Sigmoid colon (tissue), 7 donors: Measurements from ENCODE around the gene MAST4. TPM values are rescaled to one million over a fixed set of nuclear protein-coding genes. Genes with fewer than 3 reads are reported as not detected.

ENCODE experiments used
- DNase-seq: peaks from one replicate; pipeline ENCODE4 v3.0.0-alpha.2; 2019
- H3K27ac ChIP-seq, 4 donors: fragments of 200-600 bp; sonication (generic); one replicate each; pipeline ENCODE4 v1.5.1; 2016 to 2019; ENCODE audit warnings: mild to moderate bottlenecking in 1 of 4
- H3K27me3 ChIP-seq, 3 donors: fragments of 200-600 bp; sonication (generic); one replicate each; pipeline ENCODE4 v1.5.1; 2019; ENCODE audit warnings: mild to moderate bottlenecking in 1 of 3
- H3K36me3 ChIP-seq, 4 donors: fragments of 200-600 bp; sonication (generic); one replicate each; pipeline ENCODE4 v1.5.1; 2016 to 2019
- H3K4me1 ChIP-seq, 4 donors: fragments of 200-600 bp; sonication (generic); one replicate each; pipeline ENCODE4 v1.5.1; 2017 to 2019
- H3K4me3 ChIP-seq, 4 donors: fragments of 200-600 bp; sonication (generic); one replicate each; pipeline ENCODE4 v1.5.1; 2017 to 2019; ENCODE audit warnings: mild to moderate bottlenecking in 2 of 4, moderate library complexity in 1 of 4
- H3K9me3 ChIP-seq, 4 donors: fragments of 200-600 bp in 3 of 4; sonication (generic) in 3 of 4; one replicate each; pipeline versions ENCODE4 v1.5.1 to v1.6.1; 2013 to 2019
- CTCF ChIP-seq, 4 experiments: fragments of 450-650 bp in 3 of 4; fragments of 200-600 bp in 1 of 4; IDR thresholded peaks; one replicate each; pipeline ENCODE4 v1.5.1; 2016 to 2019; ENCODE audit warnings: antibody characterized with exemption in 4 of 4, mild to moderate bottlenecking in 3 of 4, moderate library complexity in 2 of 4
- EP300 ChIP-seq, 4 donors: sonication (generic); formaldehyde crosslinking; IDR thresholded peaks; one replicate each; pipeline ENCODE4 v1.6.1; 2017; ENCODE audit warnings: antibody characterized with exemption in 4 of 4
- POLR2A ChIP-seq, 2 donors: fragments of 450-650 bp; IDR thresholded peaks; one replicate each; pipeline ENCODE4 v1.6.1; 2016; ENCODE audit warnings: antibody characterized with exemption in 2 of 2, mild to moderate bottlenecking in 2 of 2, moderate library complexity in 2 of 2
- POLR2AphosphoS5 ChIP-seq, 4 donors: sonication (generic); formaldehyde crosslinking; IDR thresholded peaks; one replicate each; pipeline ENCODE4 v1.6.1; 2017; ENCODE audit warnings: antibody characterized with exemption in 4 of 4
- WGBS, 2 donors: extraction: QIAGEN DNeasy Blood & Tissue Kit; methylation state at CpG; one replicate each; pipeline ENCODE4 v1.1.7; 2013; 5-methylcytosine and 5-hydroxymethylcytosine counted together
- intact Hi-C: fragments of 100-400 bp; cut with DNase I; formaldehyde crosslinking; loops from one replicate; pipeline ENCODE4 v1.15.1; 2023
- polyA plus RNA-seq, 3 donors: library from polyadenylated mRNA; stranded (reverse); fragments of 200-250 nt; gene quantifications; one replicate each; pipeline ENCODE4 v1.2.3, GENCODE V29; 2013
- total RNA-seq, 4 donors: library from RNA; depleted of rRNA; stranded (reverse); fragments of >200 nt; gene quantifications; one replicate each; pipeline ENCODE4 v1.1.0, GENCODE V29; 2016
- donor health status: healthy with polysubstance abuse.
- donor health status: Bipolar disorder and iron deficiency.
- donor health status: healthy.

Gene MAST4
- total and polyA plus RNA-seq, 7 donors, result 1.6 to 30.7 (median 15.7) TPM

GRCh38 chr5:67019065-67019845, 423.1 kb downstream of the MAST4 start:
- Histone ChIP-seq H3K27me3 (no peaks in the 10 kb centered on the region), H3K4me3 (no peak overlapping the region), H3K9me3 (no peaks in the 10 kb centered on the region), H3K27ac (no peak overlapping the region), H3K4me1 (peaks cover 0 to 54% (median 35%) of the 10 kb centered on the region in 4 donors), H3K36me3 (no peaks in the 10 kb centered on the region)
- 92 to 96% methylated on average over 7 of the region's 7 CpGs for WGBS, 2 donors
- DNase-seq, result no peak
- TF ChIP-seq POLR2AphosphoS5 (IDR thresholded peaks at IDR 0.05) (no peak), CTCF (IDR thresholded peaks at IDR 0.05) (no peak), EP300 (IDR thresholded peaks at IDR 0.05) (no peak), POLR2A (IDR thresholded peaks at IDR 0.05) (no peak)
- intact Hi-C loops, result no loop called here

GRCh38 chr5:67020096-67020615, 424.0 kb downstream of the MAST4 start:
- Histone ChIP-seq H3K36me3 (no peaks in the 10 kb centered on the region), H3K4me1 (peaks cover 0 to 45% (median 26%) of the 10 kb centered on the region in 4 donors), H3K4me3 (no peak overlapping the region), H3K9me3 (no peaks in the 10 kb centered on the region), H3K27me3 (no peaks in the 10 kb centered on the region), H3K27ac (peak overlapping the region in 1 of 4 donors; percentile 5)
- no peak for DNase-seq
- 95 to 96% methylated on average over 3 of the region's 3 CpGs for WGBS, 2 donors
- intact Hi-C loops, result no loop called here
- TF ChIP-seq POLR2AphosphoS5 (IDR thresholded peaks at IDR 0.05) (no peak), POLR2A (IDR thresholded peaks at IDR 0.05) (no peak), CTCF (IDR thresholded peaks at IDR 0.05) (no peak), EP300 (IDR thresholded peaks at IDR 0.05) (no peak)

- Histone ChIP-seq H3K27ac (peak overlapping the region in 1 of 4 donors; percentile 56), H3K9me3 (no peaks in the 10 kb centered on the region), H3K4me3 (no peak overlapping the region), H3K4me1 (peaks cover 0 to 44% (median 19%) of the 10 kb centered on the region in 4 donors), H3K27me3 (no peaks in the 10 kb centered on the region), H3K36me3 (no peaks in the 10 kb centered on the region)
- DNase-seq, result no peak
- 74 to 90% methylated on average over 1 of the region's 1 CpG for WGBS, 2 donors
- no peak for TF ChIP-seq CTCF (IDR thresholded peaks at IDR 0.05)
- no peak for TF ChIP-seq POLR2AphosphoS5 (IDR thresholded peaks at IDR 0.05)
- no peak for TF ChIP-seq POLR2A (IDR thresholded peaks at IDR 0.05)
- TF ChIP-seq EP300 (IDR thresholded peaks at IDR 0.05), result no peak
- intact Hi-C loops, result no loop called here
Observed at GRCh38 chr5:67021031-67021430, 424.8 kb downstream of the MAST4 start.

- H3K27ac ChIP-seq, result peak overlapping the region in 2 of 4 donors; percentile 27 to 56
- no peaks in the 10 kb centered on the region for H3K36me3 ChIP-seq
- no peaks in the 10 kb centered on the region for H3K27me3 ChIP-seq
- H3K4me3 ChIP-seq, result no peak overlapping the region
- no peak for DNase-seq
- peaks cover 0 to 43% (median 15%) of the 10 kb centered on the region in 4 donors for H3K4me1 ChIP-seq
- TF ChIP-seq CTCF (IDR thresholded peaks at IDR 0.05) (no peak), POLR2A (IDR thresholded peaks at IDR 0.05) (no peak), EP300 (IDR thresholded peaks at IDR 0.05) (no peak), POLR2AphosphoS5 (IDR thresholded peaks at IDR 0.05) (no peak)
- intact Hi-C loops, result no loop called here
- H3K9me3 ChIP-seq, result no peaks in the 10 kb centered on the region
Observed at GRCh38 chr5:67021521-67021920, 425.3 kb downstream of the MAST4 start.
